IMR-90 (cell line): Measurements from ENCODE around the gene RAB34. TPM values are rescaled to one million over a fixed set of nuclear protein-coding genes. Genes with fewer than 3 reads are reported as not detected.

ENCODE experiments used
- ATAC-seq: fragments of 200-7000 bp; cut with Tn5 transposase; 2 replicates; pipeline ENCODE4 v1.9.1; 2020; ENCODE audit warnings: low read depth, mild to moderate bottlenecking, moderate library complexity
- BruUV-seq: library from RNA; stranded (reverse); fragments of 400-500 nt; replicated peaks from 2 replicates; lab custom pipeline; 2021; lab: Mats Ljungman, UMichigan
- CTCF ChIA-PET: fragments of 300-600 bp; formaldehyde crosslinking; extraction: SDS; loops from one replicate; lab custom pipeline; 2021; ENCODE audit warnings: antibody characterized with exemption; lab: Yijun Ruan, JAX
- POLR2A ChIA-PET: fragments of 300-600 bp; sonication (Branson Sonifier 250); formaldehyde crosslinking; loops from one replicate; lab custom pipeline; 2022; ENCODE audit warnings: antibody characterized with exemption; ENCODE audit not compliant: unreplicated experiment; lab: Charles Lee
- DNase-seq: peaks from one replicate; pipeline ENCODE4 v3.0.0; 2013
- H2AFZ ChIP-seq: replicated peaks from 2 replicates; pipeline ENCODE3; 2013; ENCODE audit warnings: low read length, mild to moderate bottlenecking; ENCODE audit not compliant: poor library complexity
- H2AK5ac ChIP-seq: 2 replicates; pipeline ENCODE4 v1.6.1; 2013; ENCODE audit warnings: low read depth, low read length, inconsistent platforms
- H2AK9ac ChIP-seq: replicated peaks from 2 replicates; pipeline ENCODE3; 2013; ENCODE audit warnings: mild to moderate bottlenecking, low read depth, low read length, moderate library complexity; ENCODE audit not compliant: poor library complexity
- H2BK120ac ChIP-seq: 2 replicates; pipeline ENCODE4 v1.6.1; 2013; ENCODE audit warnings: low read depth, low read length, inconsistent platforms
- H2BK15ac ChIP-seq: 3 replicates; pipeline ENCODE4 v1.6.1; 2013; ENCODE audit warnings: low read depth, low read length, inconsistent platforms
- H2BK20ac ChIP-seq: 2 replicates; pipeline ENCODE4 v1.6.1; 2013; ENCODE audit warnings: low read depth, mild to moderate bottlenecking, inconsistent platforms, low read length, moderate library complexity
- H2BK5ac ChIP-seq: 2 replicates; pipeline ENCODE4 v1.6.1; 2013; ENCODE audit warnings: mild to moderate bottlenecking, low read depth, low read length, inconsistent platforms; ENCODE audit not compliant: poor library complexity, severe bottlenecking
- H3K14ac ChIP-seq: replicated peaks from 2 replicates; pipeline ENCODE4 v1.6.1; 2013; ENCODE audit warnings: low read depth, low read length, inconsistent platforms
- H3K18ac ChIP-seq: 2 replicates; pipeline ENCODE4 v1.6.1; 2013; ENCODE audit warnings: low read depth, low read length, control low read depth
- H3K23ac ChIP-seq: 2 replicates; pipeline ENCODE4 v1.6.1; 2013; ENCODE audit warnings: low read depth, low read length, inconsistent platforms
- H3K27ac ChIP-seq: 2 replicates; pipeline ENCODE4 v1.5.1; 2013; ENCODE audit warnings: mild to moderate bottlenecking, control low read depth, low read length; ENCODE audit not compliant: insufficient read depth
- H3K27me3 ChIP-seq: 2 replicates; pipeline ENCODE4 v1.6.1; 2013; ENCODE audit warnings: low read length; ENCODE audit not compliant: control insufficient read depth, insufficient read depth
- H3K36me3 ChIP-seq: 2 replicates; pipeline ENCODE4 v1.6.1; 2013; ENCODE audit warnings: low read length, mixed read lengths; ENCODE audit not compliant: control insufficient read depth, insufficient read depth
- H3K4ac ChIP-seq: 2 replicates; pipeline ENCODE4 v1.6.1; 2013; ENCODE audit warnings: low read depth, low read length, inconsistent platforms
- H3K4me1 ChIP-seq: 2 replicates; pipeline ENCODE4 v1.6.1; 2013; ENCODE audit warnings: low read length, mixed read lengths; ENCODE audit not compliant: control insufficient read depth, insufficient read depth
- H3K4me2 ChIP-seq: 2 replicates; pipeline ENCODE4 v1.6.1; 2013; ENCODE audit warnings: low read depth, mild to moderate bottlenecking, control low read depth, low read length, moderate library complexity
- H3K4me3 ChIP-seq: 2 replicates; pipeline ENCODE4 v1.5.1; 2013; ENCODE audit warnings: low read depth, mild to moderate bottlenecking, control low read depth, low read length, moderate library complexity; ENCODE audit not compliant: insufficient read depth
- H3K56ac ChIP-seq: 2 replicates; pipeline ENCODE4 v1.6.1; 2013; ENCODE audit warnings: low read length, inconsistent platforms; ENCODE audit not compliant: insufficient read depth; ENCODE audit errors: extremely low read depth
- H3K79me1 ChIP-seq, 2 experiments: 2 replicates each; pipeline ENCODE4 v1.6.1; 2013; ENCODE audit warnings: low read length in 2 of 2, inconsistent platforms in 1 of 2, low read depth in 1 of 2
- H3K9ac ChIP-seq: 2 replicates; pipeline ENCODE4 v1.6.1; 2013; ENCODE audit warnings: low read depth, low read length, control low read depth
- H3K9me1 ChIP-seq: 2 replicates; pipeline ENCODE4 v1.6.1; 2013; ENCODE audit warnings: low read length, inconsistent platforms; ENCODE audit not compliant: insufficient read depth
- H3K9me3 ChIP-seq: 2 replicates; pipeline ENCODE4 v1.6.1; 2013; ENCODE audit warnings: low read length; ENCODE audit not compliant: control insufficient read depth, insufficient read depth
- H4K20me1 ChIP-seq: 2 replicates; pipeline ENCODE4 v1.6.1; 2013; ENCODE audit warnings: low read length, inconsistent platforms; ENCODE audit not compliant: insufficient read depth
- H4K5ac ChIP-seq: 2 replicates; pipeline ENCODE4 v1.6.1; 2013; ENCODE audit warnings: mild to moderate bottlenecking, low read depth, low read length, control low read depth
- H4K8ac ChIP-seq, 2 experiments: 2 replicates each; pipeline ENCODE4 v1.6.1; 2013; ENCODE audit warnings: low read depth in 2 of 2, low read length in 2 of 2, control low read depth in 1 of 2, inconsistent platforms in 1 of 2
- H4K91ac ChIP-seq: 2 replicates; pipeline ENCODE4 v1.6.1; 2013; ENCODE audit warnings: low read depth, low read length, inconsistent platforms; ENCODE audit not compliant: insufficient read depth
- BHLHE40 ChIP-seq: fragments of 150-350 bp; IDR thresholded peaks from 2 replicates; pipeline ENCODE4 v1.6.1; 2016; ENCODE audit warnings: mild to moderate bottlenecking, low read depth, low read length
- CEBPB ChIP-seq: IDR thresholded peaks from 2 replicates; pipeline ENCODE4 v1.6.1; 2012; ENCODE audit warnings: low read depth, low read length, improper control_type of control experiment
- CHD1 ChIP-seq: IDR thresholded peaks from 2 replicates; pipeline ENCODE4 v1.6.1; 2012; ENCODE audit warnings: low read depth, low read length, improper control_type of control experiment
- CTCF ChIP-seq: conservative IDR thresholded peaks from 2 replicates; pipeline ENCODE4 v1.5.1; 2012; ENCODE audit warnings: mild to moderate bottlenecking, low read depth, low read length, improper control_type of control experiment
- ELK1 ChIP-seq: fragments of 150-350 bp; IDR thresholded peaks from 2 replicates; pipeline ENCODE4 v1.6.1; 2016; ENCODE audit warnings: low read depth, mild to moderate bottlenecking, low read length, moderate library complexity, borderline replicate concordance
- FOS ChIP-seq: fragments of 150-350 bp; IDR thresholded peaks from 2 replicates; pipeline ENCODE4 v1.6.1; 2016; ENCODE audit warnings: low read depth, low read length
- MAFK ChIP-seq: IDR thresholded peaks from 2 replicates; pipeline ENCODE4 v1.6.1; 2012; ENCODE audit warnings: low read depth, low read length, improper control_type of control experiment
- MAZ ChIP-seq: IDR thresholded peaks from 2 replicates; pipeline ENCODE4 v1.6.1; 2012; ENCODE audit warnings: low read depth, mild to moderate bottlenecking, low read length, improper control_type of control experiment, moderate library complexity, borderline replicate concordance
- NFE2L2 ChIP-seq: fragments of 150-350 bp; IDR thresholded peaks from 2 replicates; pipeline ENCODE4 v1.6.1; 2016; ENCODE audit warnings: low read depth, mild to moderate bottlenecking, low read length
- POLR2A ChIP-seq: IDR thresholded peaks from 2 replicates; pipeline ENCODE4 v1.6.1; 2012; ENCODE audit warnings: mild to moderate bottlenecking, low read depth, low read length
- RAD21 ChIP-seq: IDR thresholded peaks from 2 replicates; pipeline ENCODE4 v1.6.1; 2012; ENCODE audit warnings: low read length, improper control_type of control experiment
- RFX5 ChIP-seq: IDR thresholded peaks from 2 replicates; pipeline ENCODE4 v1.8.0; 2012; ENCODE audit warnings: low read depth, mild to moderate bottlenecking, low read length, moderate library complexity
- SMC3 ChIP-seq: fragments of 150-350 bp; IDR thresholded peaks from 2 replicates; pipeline ENCODE4 v1.6.1; 2016; ENCODE audit warnings: low read depth, mild to moderate bottlenecking, antibody characterized with exemption, low read length, moderate library complexity
- USF2 ChIP-seq: fragments of 150-350 bp; IDR thresholded peaks from 2 replicates; pipeline ENCODE4 v1.6.1; 2017; ENCODE audit warnings: mild to moderate bottlenecking, antibody characterized with exemption, low read length, low read depth
- WGBS, 2 experiments: methylation state at CpG; one replicate each; pipeline versions ENCODE4 v1.1.5 to v1.1.7; 2013; ENCODE audit warnings: missing lambda C conversion rate in 2 of 2; ENCODE audit not compliant: insufficient read length in 1 of 2; ENCODE audit errors: extremely low coverage in 2 of 2; 5-methylcytosine and 5-hydroxymethylcytosine counted together
- dilution Hi-C: fragments of 300-500 bp; cut with HindIII; formaldehyde crosslinking; loops from one replicate; pipeline ENCODE4 v1.14.3; 2018; ENCODE audit warnings: low sequenced_read_pairs; ENCODE audit not compliant: unreplicated experiment
- in situ Hi-C: fragments of 300-500 bp; cut with MboI; formaldehyde crosslinking; loops from 3 replicates; pipeline ENCODE4 v1.14.3; 2019; ENCODE audit warnings: low sequenced_read_pairs, inconsistent platforms, mixed read lengths
- intact Hi-C: fragments of 100-400 bp; cut with micrococcal nuclease; formaldehyde crosslinking; loops from 2 replicates; pipeline ENCODE4 v1.10.0; 2022
- polyA plus RNA-seq, 3 experiments: library from polyadenylated mRNA; depleted of rRNA; stranded (reverse); fragments of >200 nt; gene quantifications; 2 replicates each; pipeline ENCODE4 v1.2.3, GENCODE V29; 2012; ENCODE audit warnings: low replicate concordance in 1 of 3
- total RNA-seq: library from RNA; depleted of rRNA; stranded (reverse); fragments of >200 nt; gene quantifications from 2 replicates; pipeline ENCODE4 v1.2.3, GENCODE V29; 2012

The RAB34 gene
- total and polyA plus RNA-seq, 2 of the 4 experiments (the other 2 are of a cell fraction): 351 to 387 TPM

DNA sequence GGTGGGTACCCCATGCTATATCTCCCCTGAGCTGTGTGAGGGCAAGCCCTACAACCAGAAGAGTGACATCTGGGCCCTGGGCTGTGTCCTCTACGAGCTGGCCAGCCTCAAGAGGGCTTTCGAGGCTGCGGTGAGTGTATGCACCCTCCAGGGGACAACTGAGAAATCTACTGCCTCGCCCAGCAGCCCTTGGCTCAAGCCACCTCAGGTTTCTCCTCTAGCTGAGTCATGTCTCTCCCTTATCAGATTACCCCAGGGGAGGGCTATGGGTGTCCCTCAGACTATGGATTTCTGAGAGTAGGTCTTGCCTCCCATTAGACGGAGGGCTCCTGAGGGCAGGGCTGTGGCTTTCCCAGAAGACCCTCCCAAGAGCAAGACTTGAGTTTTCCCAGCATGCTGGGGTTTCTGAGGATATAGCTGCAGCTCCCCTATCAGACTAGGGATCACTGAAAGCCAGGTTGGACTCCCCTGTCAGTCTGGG is 17.6 kb upstream of the RAB34 start:
- H3K36me3 ChIP-seq: no peaks in the 10 kb centered on the region
- no peaks in the 10 kb centered on the region for H4K20me1 ChIP-seq
- H3K4me1 ChIP-seq: 0 out of 2 replicates have a peak, but pooled peaks cover 2% of the 10 kb centered on the region
- H3K4ac ChIP-seq: no peak overlapping the region
- no peak overlapping the region for H2BK15ac ChIP-seq
- DNase-seq: no peak
- no peak overlapping the region for H3K23ac ChIP-seq
- no peak overlapping the region for H3K4me2 ChIP-seq
- ChIA-PET CTCF (interaction anchor here (1.5 kb wide), 1 partner anchor 8 kb away, joined by 5 read pairs; no protein-coding TSS in a partner anchor), POLR2A (no interaction called here)
- H4K5ac ChIP-seq: no peak overlapping the region
- H4K91ac ChIP-seq: no peak overlapping the region
- no peaks in the 10 kb centered on the region for H3K9me3 ChIP-seq
- no peak overlapping the region for H3K9ac ChIP-seq
- TF ChIP-seq CHD1 (no peak), RAD21 (no peak), MAFK (no peak), BHLHE40 (no peak), USF2 (no peak), SMC3 (no peak), CTCF (no peak), NFE2L2 (no peak), POLR2A (no peak), ELK1 (no peak), FOS (no peak), CEBPB (no peak), RFX5 (no peak), MAZ (no peak; the same call in 1 of the 2 replicates)
- no peak overlapping the region for H2BK5ac ChIP-seq
- H2BK120ac ChIP-seq: no peak overlapping the region
- no peak overlapping the region; the same call in 1 of the 2 replicates for H3K14ac ChIP-seq
- 0% methylated on average over 1 of the region's 5 CpGs; no CpG with 5 or more reads in 1 of the 2 experiments for WGBS, 2 experiments
- no peak overlapping the region for H3K27ac ChIP-seq
- BruUV-seq: no TSS peak
- no peak overlapping the region for H3K4me3 ChIP-seq
- H3K56ac ChIP-seq: no peak overlapping the region
- intact Hi-C loops (no loop called here), dilution Hi-C loops (no loop called here), in situ Hi-C loops (loop anchor here (10.0 kb wide), 1 partner anchor 370 kb away; no protein-coding TSS in a partner anchor)
- H3K79me1 ChIP-seq: no peaks in the 10 kb centered on the region
- H3K18ac ChIP-seq: no peak overlapping the region
- no peaks in the 10 kb centered on the region for H3K27me3 ChIP-seq
- peak overlapping the region; percentile 49 for H2AFZ ChIP-seq
- no peak overlapping the region for H2BK20ac ChIP-seq
- H2AK9ac ChIP-seq: peak overlapping the region; percentile 42
- no peak overlapping the region for H4K8ac ChIP-seq
- H2AK5ac ChIP-seq: no peak overlapping the region
- no peaks in the 10 kb centered on the region for H3K9me1 ChIP-seq
- peak; percentile 61 for ATAC-seq
